Neural progenitor cell (in vitro differentiated cells): ENCODE results near the gene C1QTNF3. TPM values are rescaled to one million over a fixed set of nuclear protein-coding genes. Genes with fewer than 3 reads are reported as not detected.

Experiments
- DNase-seq: peaks from one replicate; pipeline ENCODE4 v3.0.0-alpha.2; 2016; ENCODE audit warnings: low spot score
- H2AFZ ChIP-seq: fragments of 200-600 bp; sonication (generic); replicated peaks from 2 replicates; pipeline ENCODE4 v1.6.1; 2016; ENCODE audit warnings: antibody characterized with exemption
- H3F3A ChIP-seq: fragments of 200-600 bp; sonication (generic); 2 replicates; pipeline ENCODE4 v1.6.1; 2016; ENCODE audit warnings: antibody characterized with exemption, low read depth
- H3K27ac ChIP-seq: fragments of 200-600 bp; sonication (generic); 2 replicates; pipeline ENCODE4 v1.5.1; 2016; ENCODE audit warnings: mild to moderate bottlenecking
- H3K27me3 ChIP-seq: fragments of 200-600 bp; sonication (generic); 2 replicates; pipeline ENCODE4 v1.6.1; 2016; ENCODE audit warnings: mild to moderate bottlenecking, moderate library complexity
- H3K36me3 ChIP-seq: fragments of 200-600 bp; sonication (generic); 2 replicates; pipeline ENCODE4 v1.5.1; 2016
- H3K4me1 ChIP-seq: fragments of 200-600 bp; sonication (generic); 2 replicates; pipeline ENCODE4 v1.6.1; 2016; ENCODE audit warnings: mixed run types
- H3K4me2 ChIP-seq: fragments of 200-600 bp; sonication (generic); 2 replicates; pipeline ENCODE4 v1.6.1; 2016
- H3K4me3 ChIP-seq: fragments of 200-600 bp; sonication (generic); 2 replicates; pipeline ENCODE4 v1.5.1; 2016
- H3K79me2 ChIP-seq: fragments of 200-600 bp; sonication (generic); 2 replicates; pipeline ENCODE4 v1.6.1; 2016; ENCODE audit warnings: low read depth
- H3K9ac ChIP-seq: fragments of 200-600 bp; sonication (generic); 2 replicates; pipeline ENCODE4 v1.6.1; 2016
- H3K9me3 ChIP-seq: fragments of 200-600 bp; sonication (generic); 2 replicates; pipeline ENCODE4 v1.5.1; 2016; ENCODE audit warnings: low read depth
- H4K20me1 ChIP-seq: fragments of 200-600 bp; sonication (generic); 2 replicates; pipeline ENCODE4 v1.6.1; 2016; ENCODE audit warnings: low read depth
- H3K27ac Mint-ChIP-seq: 3 replicates; pipeline ENCODE4 v1.8.0; 2021; ENCODE audit warnings: mixed read lengths
- H3K27me3 Mint-ChIP-seq: 2 replicates; pipeline ENCODE4 v1.8.0; 2022; ENCODE audit warnings: low read depth, mild to moderate bottlenecking, inconsistent platforms, moderate library complexity, mixed read lengths; ENCODE audit not compliant: insufficient read depth
- H3K36me3 Mint-ChIP-seq: 3 replicates; pipeline ENCODE4 v1.8.0; 2021; ENCODE audit warnings: mixed read lengths
- H3K4me1 Mint-ChIP-seq: 3 replicates; pipeline ENCODE4 v1.8.0; 2021; ENCODE audit warnings: mixed read lengths
- H3K4me3 Mint-ChIP-seq: 3 replicates; pipeline ENCODE4 v1.8.0; 2021; ENCODE audit warnings: mild to moderate bottlenecking, moderate library complexity, mixed read lengths
- H3K9me3 Mint-ChIP-seq: 3 replicates; pipeline ENCODE4 v1.8.0; 2020; ENCODE audit warnings: mixed read lengths
- CTCF ChIP-seq: fragments of 200-600 bp; sonication (generic); IDR thresholded peaks from 2 replicates; pipeline ENCODE4 v1.5.1; 2017; ENCODE audit warnings: antibody characterized with exemption, mild to moderate bottlenecking
- EZH2 ChIP-seq: fragments of 200-600 bp; sonication (generic); IDR thresholded peaks from 2 replicates; pipeline ENCODE4 v1.6.1; 2017; ENCODE audit warnings: antibody characterized with exemption, mild to moderate bottlenecking, moderate library complexity
- EZH2phosphoT487 ChIP-seq: fragments of 200-600 bp; sonication (generic); IDR thresholded peaks from 2 replicates; pipeline ENCODE4 v1.6.1; 2017; ENCODE audit warnings: antibody characterized with exemption
- total RNA-seq: library from RNA; depleted of rRNA; stranded (reverse); fragments of >200 nt; gene quantifications from 2 replicates; pipeline ENCODE4 v1.2.3, GENCODE V29; 2015; ENCODE audit warnings: low replicate concordance

The C1QTNF3 gene
- total RNA-seq, 1 donor from 2014 or later = 4.8 TPM

GRCh38 chr5:33985447-33985846 is 57.6 kb downstream of the C1QTNF3 start:
- Mint-ChIP-seq H3K9me3 (no peaks in the 10 kb centered on the region), H3K27ac (no peak overlapping the region), H3K27me3 (no peaks in the 10 kb centered on the region), H3K36me3 (peaks cover 15% of the 10 kb centered on the region), H3K4me3 (no peak overlapping the region), H3K4me1 (no peaks in the 10 kb centered on the region)
- H3K27ac ChIP-seq = no peak overlapping the region
- H3K79me2 ChIP-seq = no peaks in the 10 kb centered on the region
- DNase-seq = no peak
- no peaks in the 10 kb centered on the region for H3K4me1 ChIP-seq
- no peak overlapping the region for H3K4me2 ChIP-seq
- TF ChIP-seq EZH2 (no peak), EZH2phosphoT487 (no peak), CTCF (no peak)
- no peaks in the 10 kb centered on the region for H3K36me3 ChIP-seq
- H3K9me3 ChIP-seq = no peaks in the 10 kb centered on the region
- H3K9ac ChIP-seq = no peak overlapping the region
- H3K27me3 ChIP-seq = no peaks in the 10 kb centered on the region
- H2AFZ ChIP-seq = no peak overlapping the region
- H4K20me1 ChIP-seq = no peaks in the 10 kb centered on the region
- peaks cover 19% of the 10 kb centered on the region for H3F3A ChIP-seq
- no peak overlapping the region for H3K4me3 ChIP-seq

DNA sequence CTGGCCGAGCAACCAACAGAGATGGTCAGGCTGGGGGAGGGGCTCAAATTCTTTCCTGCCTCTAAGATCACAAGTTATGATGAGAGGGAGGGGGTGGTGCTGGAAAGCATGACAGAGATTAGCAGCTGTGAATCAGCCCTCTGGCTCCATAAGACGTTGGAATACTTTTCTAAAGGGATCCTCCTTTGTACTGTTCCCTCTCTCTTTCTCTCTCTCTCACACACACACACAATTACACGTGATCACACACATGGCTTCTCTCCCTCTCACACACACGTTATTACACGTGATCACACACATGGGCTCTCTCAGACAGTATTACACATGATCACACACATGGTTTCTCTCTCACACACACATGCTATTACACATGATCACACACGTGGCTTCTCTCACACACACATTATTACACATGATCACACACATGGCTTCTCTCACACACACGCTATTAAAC is 58.3 kb downstream of the C1QTNF3 start, which contains the start of gene SLC45A2:
Gene SLC45A2 (minus strand): TSS at position 23 of the 454 bp plus-strand sequence. CDS start 110 bp downstream, outside the sequence.
- Histone ChIP-seq H3K79me2 (no peaks in the 10 kb centered on the region), H3K9ac (no peak within 1 kb of the TSS), H2AFZ (no peak within 1 kb of the TSS), H3K4me1 (no peaks in the 10 kb centered on the region), H4K20me1 (no peaks in the 10 kb centered on the region), H3K27me3 (no peaks in the 10 kb centered on the region), H3K4me3 (no peak within 1 kb of the TSS), H3F3A (peaks cover 19% of the 10 kb centered on the region), H3K9me3 (no peaks in the 10 kb centered on the region), H3K4me2 (no peak within 1 kb of the TSS), H3K36me3 (no peaks in the 10 kb centered on the region), H3K27ac (no peak within 1 kb of the TSS)
- Mint-ChIP-seq H3K27me3 (no peaks in the 10 kb centered on the region), H3K27ac (no peak within 1 kb of the TSS), H3K4me1 (no peaks in the 10 kb centered on the region), H3K9me3 (no peaks in the 10 kb centered on the region), H3K4me3 (no peak within 1 kb of the TSS), H3K36me3 (peaks cover 15% of the 10 kb centered on the region)
- DNase-seq = no peak
- TF ChIP-seq EZH2 (no peak), EZH2phosphoT487 (no peak), CTCF (no peak)

DNA sequence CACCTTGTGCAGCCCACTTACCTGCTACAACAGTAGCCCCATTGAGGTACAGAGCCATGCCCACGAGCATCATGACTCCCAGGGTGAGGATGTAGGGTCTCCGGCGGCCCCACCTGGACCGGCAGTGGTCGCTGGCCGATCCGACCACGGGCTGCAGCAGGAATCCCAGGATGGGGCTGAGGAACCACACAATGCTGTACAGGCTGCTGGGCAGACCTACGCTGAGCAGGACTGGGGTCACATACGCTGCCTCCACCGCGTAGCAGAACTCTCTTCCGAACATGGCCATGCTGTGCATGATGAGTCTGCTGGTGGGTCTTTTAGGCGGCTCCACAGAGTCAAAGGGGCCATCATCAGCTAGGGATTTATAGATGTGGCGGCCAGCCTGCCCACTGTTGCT is 58.8 kb downstream of the C1QTNF3 start:
- H3K4me1 Mint-ChIP-seq = no peaks in the 10 kb centered on the region
- Histone ChIP-seq H2AFZ (no peak overlapping the region), H3K4me2 (no peak overlapping the region), H3F3A (peaks cover 19% of the 10 kb centered on the region), H3K27me3 (no peaks in the 10 kb centered on the region), H4K20me1 (no peaks in the 10 kb centered on the region), H3K27ac (no peak overlapping the region), H3K9me3 (no peaks in the 10 kb centered on the region), H3K4me1 (no peaks in the 10 kb centered on the region), H3K9ac (no peak overlapping the region), H3K79me2 (no peaks in the 10 kb centered on the region), H3K4me3 (no peak overlapping the region), H3K36me3 (no peaks in the 10 kb centered on the region)
- H3K4me3 Mint-ChIP-seq = no peak overlapping the region
- H3K27me3 Mint-ChIP-seq = no peaks in the 10 kb centered on the region
- H3K9me3 Mint-ChIP-seq = no peaks in the 10 kb centered on the region
- TF ChIP-seq CTCF = no peak
- TF ChIP-seq EZH2 = no peak
- TF ChIP-seq EZH2phosphoT487 = no peak
- H3K36me3 Mint-ChIP-seq = peaks cover 13% of the 10 kb centered on the region
- no peak for DNase-seq
- no peak overlapping the region for H3K27ac Mint-ChIP-seq
